ENCODE measurements around the gene NME3. TPM values are rescaled to one million over a fixed set of nuclear protein-coding genes. Genes with fewer than 3 reads are reported as not detected.
A peak's percentile ranks its signal among the peaks of the same experiment; 100 is the strongest.

NME3 gene
- total and polyA plus RNA-seq, 10 of the 15 experiments (the other 5 are each of a cell fraction or from before 2014, with no cell fraction given): 0.61 to 55.5 (median 26.5) TPM

DNA sequence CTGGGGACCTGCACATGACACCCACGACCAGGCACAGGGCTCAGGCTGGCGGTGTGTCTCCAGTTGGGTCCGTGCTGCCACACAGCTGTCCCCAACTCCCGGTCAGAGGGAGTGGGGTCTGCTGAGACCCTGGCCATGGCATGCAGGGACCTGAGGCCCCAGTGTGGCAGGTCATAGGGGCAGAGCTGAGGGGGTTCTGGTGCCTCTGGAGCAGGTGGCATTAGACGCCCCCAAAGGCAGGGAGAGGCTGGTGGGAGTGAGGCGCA lies 15.6 kb upstream of the NME3 start (continued):
- TF ChIP-seq KDM1A (IDR thresholded peaks at IDR 0.05; ENCODE audit: borderline replicate concordance) (no peak), RB1 (IDR thresholded peaks at IDR 0.05; ENCODE audit: borderline replicate concordance) (no peak)

DNA sequence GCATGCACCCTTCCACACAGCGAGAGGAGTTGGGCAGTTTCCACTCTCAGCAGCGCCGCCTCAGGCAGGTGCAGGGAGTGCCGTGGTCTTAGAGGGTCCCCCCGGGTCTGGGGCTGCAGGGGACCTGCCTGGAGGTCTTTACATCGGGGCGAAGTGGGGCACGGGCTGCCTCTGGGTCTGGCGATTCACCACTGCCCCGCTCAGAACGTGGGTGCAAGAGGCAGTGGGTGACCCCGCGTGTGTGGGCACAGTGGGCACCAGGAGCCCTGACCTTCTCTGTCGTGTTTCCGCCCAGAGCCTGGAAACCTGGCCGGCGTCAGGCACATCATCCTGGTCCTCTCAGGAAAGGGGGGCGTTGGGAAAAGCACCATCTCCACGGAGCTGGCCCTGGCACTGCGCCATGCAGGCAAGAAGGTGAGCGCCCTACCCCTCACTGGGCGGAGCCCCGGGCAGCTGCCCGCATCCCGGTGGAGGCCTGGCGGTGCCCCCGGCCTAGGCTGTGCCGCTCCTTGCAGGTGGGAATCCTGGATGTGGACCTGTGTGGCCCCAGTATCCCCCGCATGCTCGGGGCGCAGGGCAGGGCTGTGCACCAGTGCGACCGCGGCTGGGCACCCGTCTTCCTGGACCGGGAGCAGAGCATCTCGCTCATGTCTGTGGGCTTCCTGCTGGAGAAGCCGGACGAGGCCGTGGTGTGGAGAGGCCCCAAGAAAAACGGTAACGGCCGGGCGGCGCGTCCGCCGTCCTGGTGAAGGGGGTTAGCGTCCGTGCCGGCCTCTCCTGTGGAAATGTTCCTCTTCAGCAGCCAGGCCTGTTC lies 15.1 kb upstream of the NME3 start:
- ChIA-PET POLR2A (no interaction called here), SMC1A (ENCODE audit: uncharacterized antibody, unreplicated experiment) (no interaction called here), RAD21 (ENCODE audit: unreplicated experiment) (no interaction called here), CTCF (no interaction called here)
- no peak for DNase-seq (ENCODE audit: low read depth, low spot score)
- no peak for ATAC-seq
- peaks cover under 1% of the 10 kb centered on the region; the same call in 1 of the 2 replicates for H3K4me1 ChIP-seq (ENCODE audit: control insufficient read depth, insufficient read depth, low read length)
- no peak overlapping the region for H3K4me2 ChIP-seq (ENCODE audit: control insufficient read depth, insufficient read depth)
- no peaks in the 10 kb centered on the region for H3K9me3 ChIP-seq (replicated peaks; ENCODE audit: control insufficient read depth, insufficient read depth, low read length)
- no peak overlapping the region for H3K27ac ChIP-seq (ENCODE audit: control insufficient read depth, insufficient read depth)
- in situ Hi-C loops (cut with MboI): no loop called here
- WGBS (ENCODE audit: insufficient coverage, insufficient replicate concordance, low lambda C conversion rate, missing lambda C conversion rate): 95% methylated on average over 49 of the region's 51 CpGs
- peaks cover 15% of the 10 kb centered on the region for H3K79me2 ChIP-seq (ENCODE audit: control insufficient read depth, insufficient read depth, low read length)
- no peak overlapping the region for H3K4me3 ChIP-seq
- no peaks in the 10 kb centered on the region for H4K20me1 ChIP-seq (ENCODE audit: control insufficient read depth, insufficient read depth)
- no TSS peak for BruUV-seq (replicated peaks)
- FAIRE-seq: no peak
- TF ChIP-seq POLR2A (IDR thresholded peaks at IDR 0.05; ENCODE audit: low read depth, low read length) (peak; percentile 39; the same call in 1 of the 2 replicates), NFXL1 (IDR thresholded peaks at IDR 0.05; ENCODE audit: borderline replicate concordance) (no peak)
- no peaks in the 10 kb centered on the region for H3K27me3 ChIP-seq (replicated peaks in 1 of 2; ENCODE audit: control insufficient read depth in 2 of 2, insufficient read depth in 2 of 2, low read length in 1 of 2)
- no peak overlapping the region for H2AFZ ChIP-seq (ENCODE audit: control insufficient read depth, low read depth, low read length)
- intact Hi-C loops (cut with micrococcal nuclease; ENCODE audit: unreplicated experiment): no loop called here
- peaks cover 5 to 9% of the 10 kb centered on the region in 2 experiments; a peak in 3 of 4 replicates for H3K36me3 ChIP-seq (ENCODE audit: control insufficient read depth in 2 of 2, insufficient read depth in 2 of 2, low read length in 1 of 2)
- no peak overlapping the region for H3K9ac ChIP-seq (ENCODE audit: control insufficient read depth, insufficient read depth, low read length)

- Histone ChIP-seq H3K36me3 (ENCODE audit: control insufficient read depth in 2 of 2, insufficient read depth in 2 of 2, low read length in 1 of 2) (peaks cover 7 to 8% of the 10 kb centered on the region in 2 experiments; a peak in 3 of 4 replicates), H4K20me1 (ENCODE audit: control insufficient read depth, insufficient read depth) (no peaks in the 10 kb centered on the region), H3K79me2 (ENCODE audit: control insufficient read depth, insufficient read depth, low read length) (peaks cover 15% of the 10 kb centered on the region), H3K4me2 (ENCODE audit: control insufficient read depth, insufficient read depth) (no peak overlapping the region), H2AFZ (ENCODE audit: control insufficient read depth, low read depth, low read length) (no peak overlapping the region), H3K4me1 (ENCODE audit: control insufficient read depth, insufficient read depth, low read length) (peaks cover 6% of the 10 kb centered on the region; the same call in 1 of the 2 replicates), H3K27ac (ENCODE audit: control insufficient read depth, insufficient read depth) (no peak overlapping the region), H3K9me3 (replicated peaks; ENCODE audit: control insufficient read depth, insufficient read depth, low read length) (no peaks in the 10 kb centered on the region), H3K27me3 (replicated peaks in 1 of 2; ENCODE audit: control insufficient read depth in 2 of 2, insufficient read depth in 2 of 2, low read length in 1 of 2) (no peaks in the 10 kb centered on the region), H3K4me3 (no peak overlapping the region), H3K9ac (ENCODE audit: control insufficient read depth, insufficient read depth, low read length) (no peak overlapping the region)
- ChIA-PET RAD21 (ENCODE audit: unreplicated experiment) (no interaction called here), SMC1A (ENCODE audit: uncharacterized antibody, unreplicated experiment) (no interaction called here), POLR2A (no interaction called here), CTCF (no interaction called here)
- no TSS peak for BruUV-seq (replicated peaks)
- no peak for DNase-seq (ENCODE audit: low read depth, low spot score)
- intact Hi-C loops (cut with micrococcal nuclease; ENCODE audit: unreplicated experiment): no loop called here
- 89% methylated on average over 12 of the region's 14 CpGs for WGBS (ENCODE audit: insufficient coverage, insufficient replicate concordance, low lambda C conversion rate, missing lambda C conversion rate)
- ATAC-seq: no peak
- in situ Hi-C loops (cut with MboI): no loop called here
- FAIRE-seq: no peak
- TF ChIP-seq POLR2AphosphoS5 (IDR thresholded peaks at IDR 0.05; ENCODE audit: low read length): no peak
- TF ChIP-seq POU2F2 (IDR thresholded peaks at IDR 0.05; ENCODE audit: borderline replicate concordance, low read depth, low read length): no peak
- no peak for TF ChIP-seq MYC (IDR thresholded peaks at IDR 0.05; ENCODE audit: insufficient read depth, insufficient read length, insufficient replicate concordance, low read length, severe bottlenecking)
- no peak for TF ChIP-seq SREBF2 (IDR thresholded peaks at IDR 0.05; ENCODE audit: low read length)
- no peak for TF ChIP-seq BCL11A (IDR thresholded peaks at IDR 0.05; ENCODE audit: low read depth, low read length)
- TF ChIP-seq ATF2 (IDR thresholded peaks at IDR 0.05; ENCODE audit: low read length): no peak
- TF ChIP-seq, protein P1, sequence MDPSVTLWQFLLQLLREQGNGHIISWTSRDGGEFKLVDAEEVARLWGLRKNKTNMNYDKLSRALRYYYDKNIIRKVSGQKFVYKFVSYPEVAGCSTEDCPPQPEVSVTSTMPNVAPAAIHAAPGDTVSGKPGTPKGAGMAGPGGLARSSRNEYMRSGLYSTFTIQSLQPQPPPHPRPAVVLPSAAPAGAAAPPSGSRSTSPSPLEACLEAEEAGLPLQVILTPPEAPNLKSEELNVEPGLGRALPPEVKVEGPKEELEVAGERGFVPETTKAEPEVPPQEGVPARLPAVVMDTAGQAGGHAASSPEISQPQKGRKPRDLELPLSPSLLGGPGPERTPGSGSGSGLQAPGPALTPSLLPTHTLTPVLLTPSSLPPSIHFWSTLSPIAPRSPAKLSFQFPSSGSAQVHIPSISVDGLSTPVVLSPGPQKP (IDR thresholded peaks at IDR 0.05; ENCODE audit: low read depth, low read length): no peak
- no peak for TF ChIP-seq CBX5 (IDR thresholded peaks at IDR 0.05; ENCODE audit: low read depth)
- TF ChIP-seq TBL1XR1 (IDR thresholded peaks at IDR 0.05; ENCODE audit: low read depth, low read length): no peak
- no peak for TF ChIP-seq ATF7 (IDR thresholded peaks at IDR 0.05; ENCODE audit: low read depth)
- TF ChIP-seq CHD1 (IDR thresholded peaks at IDR 0.05; ENCODE audit: low read depth, low read length): no peak
These were observed 14.5 kb upstream of the NME3 start for GRCh38 chr16:1785846-1786170.

All from GM12878 (cell line).